Suppressor macrophage (primary cell): ENCODE data around the gene MRPS11.
"Not testable (repeated sequence)": the region's sequence is repeated elsewhere in the genome, so short reads cannot be mapped to it uniquely, and the experiment has no call there.

Experiments
- DNase-seq, 4 experiments: peaks; one replicate each; pipeline ENCODE4 v3.0.0-alpha.2; 2020 to 2022

The MRPS11 gene

DNA sequence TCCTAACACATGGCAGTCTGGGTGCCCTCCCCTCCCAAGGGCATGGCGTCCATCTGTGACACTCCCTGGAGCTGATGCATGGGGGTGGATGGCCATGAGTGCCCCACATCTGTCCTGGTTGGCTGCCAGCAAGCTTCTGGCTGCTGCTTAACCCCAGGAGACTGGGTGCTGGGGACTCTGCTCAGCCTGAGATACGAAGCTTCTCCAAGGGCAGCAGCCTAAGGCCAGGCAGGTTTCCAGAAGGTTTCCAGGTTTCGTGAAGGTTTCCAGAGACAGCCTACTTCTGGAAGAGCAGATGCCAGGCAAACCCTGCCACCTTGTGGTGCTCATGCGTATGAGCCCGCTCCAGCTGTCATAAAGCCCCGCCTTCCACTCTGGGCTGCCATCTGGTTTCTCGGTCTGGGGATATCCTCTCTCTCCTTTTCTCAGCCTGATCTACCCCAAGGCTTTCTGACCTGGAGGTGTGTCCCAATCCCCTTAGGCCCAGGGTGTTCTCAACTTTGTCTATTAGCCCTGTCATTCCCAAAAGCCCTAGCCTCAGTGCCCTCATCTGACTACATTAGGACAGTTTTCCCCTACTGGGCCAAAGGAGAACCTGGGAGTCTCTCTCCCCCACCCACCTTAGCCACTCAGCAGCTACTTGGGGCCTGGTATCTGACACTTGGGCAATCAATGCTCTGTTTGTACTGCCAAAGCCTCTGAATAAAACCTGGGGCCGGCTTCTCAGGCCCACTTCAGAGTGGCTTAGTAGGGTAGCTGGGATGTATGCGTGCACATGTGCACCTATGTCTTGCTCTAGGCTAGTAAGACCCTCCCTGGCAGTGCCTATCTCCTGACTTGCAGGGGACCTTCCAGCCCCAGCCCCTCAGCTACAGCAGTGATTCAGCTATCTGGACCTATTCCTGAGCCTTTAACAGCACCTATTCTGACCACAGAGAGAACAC lies 12.4 kb upstream of the MRPS11 start:
- DNase-seq = peak; percentile 66 to 78 (median 68)

DNA sequence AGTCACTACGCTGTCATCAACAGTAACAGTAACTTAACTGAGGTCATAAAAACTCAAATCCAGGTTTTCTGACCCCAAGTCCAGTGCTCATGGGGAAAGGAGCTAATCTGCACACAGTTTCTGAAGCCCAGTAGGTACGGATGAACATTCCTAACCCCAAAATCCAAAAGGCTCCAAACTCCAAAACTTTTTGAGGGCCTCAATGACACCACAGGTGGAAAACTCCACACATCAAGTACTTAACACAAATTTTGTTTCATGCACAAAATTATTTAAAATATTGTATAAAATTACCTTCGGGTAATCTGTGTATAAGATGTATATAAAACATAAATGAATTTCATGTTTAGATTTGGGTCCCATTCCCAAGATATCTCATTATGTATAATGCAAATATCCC lies 10.8 kb upstream of the MRPS11 start:
- no peak for DNase-seq

DNA sequence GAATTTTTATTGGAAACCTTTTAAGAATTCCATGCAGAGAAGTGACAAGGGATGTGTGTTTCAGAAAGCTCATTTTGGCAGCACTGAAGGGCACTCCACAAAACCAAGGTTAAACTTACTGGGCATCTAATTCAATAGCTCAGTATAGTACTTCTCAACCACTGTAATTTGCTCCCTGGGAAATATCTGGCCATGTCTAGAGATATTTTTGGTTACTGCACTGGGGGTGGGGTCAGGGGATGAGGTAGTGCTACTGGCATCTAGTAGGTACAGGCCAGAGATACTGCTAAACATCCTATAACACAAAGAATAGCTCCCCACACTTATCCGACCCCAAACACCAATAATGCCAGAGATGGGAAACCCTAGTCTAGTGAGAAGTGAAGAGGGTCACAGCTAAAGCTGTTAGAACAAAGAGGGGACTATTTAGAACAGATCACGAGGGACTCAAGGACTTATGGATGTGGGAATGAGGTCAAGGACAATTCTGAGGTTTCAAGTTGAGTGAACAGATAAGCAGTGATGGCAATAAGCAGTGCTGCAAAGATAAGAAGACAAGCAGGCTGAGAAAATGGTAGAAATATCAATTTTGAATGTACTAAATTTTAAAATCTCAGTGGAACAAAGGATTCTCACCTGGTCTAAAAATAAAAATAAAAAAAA lies 3.5 kb upstream of the MRPS11 start:
- DNase-seq = no peak

GRCh38 chr15:88465633-88466224 lies 1.8 kb upstream of the MRPS11 start:
- peak; percentile 25 to 60 (median 40) for DNase-seq

DNA sequence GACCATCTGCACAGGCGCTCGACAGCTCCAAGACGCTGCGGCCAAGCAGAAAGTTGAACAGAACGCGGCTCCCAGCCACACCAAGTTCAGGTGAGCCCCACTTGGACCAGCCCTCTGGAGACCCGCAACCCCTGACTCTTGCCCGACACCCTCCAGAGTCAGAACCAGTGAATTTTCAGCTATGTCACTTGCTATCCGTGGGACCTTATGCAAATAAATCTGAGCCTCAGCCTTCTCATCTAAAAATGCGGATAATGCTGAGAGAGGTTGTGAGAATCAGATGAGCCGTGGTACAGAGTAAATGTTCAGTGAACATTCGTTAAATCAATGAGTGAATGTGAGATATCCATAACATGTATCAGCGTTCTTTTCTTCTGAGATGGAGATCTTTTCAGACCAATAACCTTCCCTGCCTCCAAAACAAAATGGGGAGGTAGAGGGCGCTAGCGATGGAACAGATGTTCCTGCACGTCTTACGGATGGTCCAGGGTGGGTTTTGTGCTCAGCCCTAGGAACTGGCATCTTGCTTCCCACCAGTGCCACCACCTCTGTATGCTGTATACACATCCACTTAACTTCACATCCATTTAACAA lies 524 bp downstream of the MRPS11 start:
- DNase-seq = peak in 3 of 4 experiments; percentile 24 to 33 (median 29)

GRCh38 chr15:88468721-88469120 lies 1.2 kb downstream of the MRPS11 start:
- DNase-seq = not testable (repeated sequence)

DNA sequence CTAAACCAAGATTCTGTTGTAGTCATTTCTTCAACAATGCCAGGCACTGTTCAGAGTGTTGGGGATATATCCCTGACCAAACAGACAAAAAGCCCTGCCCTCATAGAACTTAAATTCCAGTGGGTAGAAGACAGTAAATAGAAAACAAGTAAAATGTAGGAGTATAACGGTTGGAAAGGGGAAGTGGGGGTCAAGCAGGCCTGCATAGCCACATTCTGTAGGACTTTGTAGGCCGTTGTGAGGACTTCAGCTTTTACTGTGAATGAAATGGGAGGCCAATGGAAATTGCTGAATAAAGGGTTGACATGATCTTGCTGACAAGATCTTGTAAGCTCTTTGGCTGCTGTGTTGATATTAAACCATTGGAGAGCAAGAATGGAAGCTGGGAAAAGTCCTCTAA lies 1.8 kb downstream of the MRPS11 start:
- no peak for DNase-seq

DNA sequence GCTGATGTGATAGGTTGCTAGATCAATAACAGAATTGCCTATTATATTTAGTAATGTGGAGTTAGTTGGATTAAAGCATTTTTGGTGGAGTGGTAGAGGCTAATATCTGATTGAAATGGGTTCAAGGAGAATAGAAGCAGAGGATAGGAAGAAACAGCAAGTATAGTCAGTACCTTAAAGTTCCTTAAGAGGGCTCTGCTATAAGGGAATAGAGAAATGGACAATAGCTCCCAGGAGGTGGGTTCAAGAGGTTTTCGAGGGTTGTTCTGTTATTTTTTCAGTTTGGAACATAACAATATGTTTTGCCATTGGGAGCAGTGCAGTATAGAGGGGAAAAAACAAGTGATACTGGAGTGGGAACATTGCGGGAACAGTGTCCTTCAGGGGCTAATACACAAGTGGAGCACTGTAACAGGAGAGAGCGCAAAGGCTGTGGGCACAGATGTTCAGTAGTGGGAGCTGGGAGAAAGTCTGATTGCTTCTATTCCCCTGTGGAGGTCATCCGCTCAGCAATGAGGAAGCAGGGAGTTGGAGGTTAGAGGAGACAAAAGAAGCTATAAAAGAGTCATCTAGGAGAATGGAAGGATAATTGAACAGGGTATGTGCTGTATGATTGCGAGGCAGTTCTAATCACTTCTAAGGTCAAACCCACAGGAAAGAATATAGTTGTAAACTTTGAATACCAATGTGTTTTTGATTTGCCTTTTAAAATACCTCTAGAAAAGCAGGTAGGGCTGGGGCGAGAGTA lies 3.3 kb downstream of the MRPS11 start:
- no peak for DNase-seq

GRCh38 chr15:88472225-88472624 lies 4.7 kb downstream of the MRPS11 start:
- no peak for DNase-seq

- DNase-seq = not testable (repeated sequence)
Measured at GRCh38 chr15:88473661-88474293, 6.3 kb downstream of the MRPS11 start.

- DNase-seq = peak in 3 of 4 experiments; percentile 15 to 32 (median 27)
Measured at GRCh38 chr15:88476635-88477060, 9.1 kb downstream of the MRPS11 start.

GRCh38 chr15:88477126-88477525 lies 9.6 kb downstream of the MRPS11 start:
- no peak for DNase-seq

DNA sequence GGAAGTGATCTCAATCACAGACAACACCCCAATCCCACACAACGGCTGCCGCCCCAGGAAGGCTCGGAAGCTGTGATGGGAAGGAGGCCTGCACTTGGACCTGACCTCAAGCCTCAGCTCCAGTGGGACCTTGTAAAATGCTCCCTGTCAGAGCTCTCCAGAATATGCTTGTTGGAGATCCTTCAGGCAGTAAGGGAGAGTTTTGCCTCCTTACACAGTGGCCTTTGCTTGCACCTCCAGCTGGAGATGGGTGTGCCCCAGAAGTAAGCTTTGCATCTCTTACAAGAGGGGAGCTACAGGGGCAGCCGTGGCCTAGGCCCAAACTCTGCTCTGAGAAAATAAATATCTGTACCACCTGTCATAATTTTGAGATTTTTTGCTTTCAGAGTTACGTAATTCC lies 10.4 kb downstream of the MRPS11 start:
- no peak for DNase-seq

DNA sequence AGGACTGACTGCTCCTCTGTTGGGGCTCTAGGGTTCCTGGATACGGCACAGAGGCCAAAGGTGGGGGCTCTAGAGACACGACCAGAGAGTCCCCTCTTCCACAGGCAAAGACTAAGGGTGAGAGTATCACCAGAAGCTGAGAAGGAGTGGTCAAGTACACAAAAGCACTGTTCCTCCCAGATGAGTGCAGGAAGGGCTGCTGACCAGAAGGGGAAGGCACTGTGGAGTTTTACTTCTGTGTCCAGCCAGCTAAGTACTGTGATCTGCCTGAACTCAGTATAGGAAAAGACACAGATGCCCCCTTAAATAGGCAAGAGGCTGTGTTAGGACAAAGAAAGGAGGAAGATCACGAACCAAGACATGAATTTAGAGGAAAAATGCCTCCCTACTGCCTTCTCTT lies 11.7 kb downstream of the MRPS11 start:
- no peak for DNase-seq

GRCh38 chr15:88480981-88481380 lies 13.5 kb downstream of the MRPS11 start:
- no peak for DNase-seq

GRCh38 chr15:88482263-88482662 lies 14.8 kb downstream of the MRPS11 start:
- DNase-seq = peak in 3 of 4 experiments; percentile 9 to 24 (median 24)

DNA sequence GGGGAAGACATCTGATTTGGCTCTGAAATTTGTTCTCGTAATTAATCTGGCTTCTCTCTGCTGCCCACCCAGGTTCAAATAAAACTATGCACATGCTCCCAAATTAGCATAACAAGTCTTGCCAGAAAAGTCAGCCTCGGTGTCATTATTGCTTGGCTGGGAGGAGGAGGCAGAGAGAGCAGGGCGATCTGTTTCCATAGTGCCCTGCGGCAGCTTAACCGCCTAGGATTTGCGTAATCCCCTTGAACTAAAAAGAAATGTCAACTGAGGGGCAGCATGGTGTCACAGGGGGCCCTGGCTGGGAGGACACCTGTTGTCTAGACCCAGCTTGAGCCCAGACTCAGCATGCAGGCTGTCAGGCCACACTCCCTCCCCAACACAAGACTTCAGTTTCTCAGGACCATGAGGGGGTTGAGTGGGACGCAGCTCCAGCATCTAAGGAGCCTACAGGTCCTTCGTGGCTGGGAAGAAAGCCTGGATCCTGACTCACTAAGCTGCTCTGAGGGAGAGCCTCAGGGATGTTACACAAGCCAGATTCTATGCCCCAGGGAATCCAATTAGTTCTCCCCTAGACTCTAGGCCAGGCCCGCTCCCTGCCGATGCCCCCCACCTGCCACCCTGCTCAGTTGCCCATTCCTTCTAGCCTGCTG lies 17.3 kb downstream of the MRPS11 start:
- no peak for DNase-seq

- no peak for DNase-seq
Measured at GRCh38 chr15:88487178-88487795, 19.8 kb downstream of the MRPS11 start.

- DNase-seq = no peak
Measured at GRCh38 chr15:88487796-88488523, 20.5 kb downstream of the MRPS11 start.

DNA sequence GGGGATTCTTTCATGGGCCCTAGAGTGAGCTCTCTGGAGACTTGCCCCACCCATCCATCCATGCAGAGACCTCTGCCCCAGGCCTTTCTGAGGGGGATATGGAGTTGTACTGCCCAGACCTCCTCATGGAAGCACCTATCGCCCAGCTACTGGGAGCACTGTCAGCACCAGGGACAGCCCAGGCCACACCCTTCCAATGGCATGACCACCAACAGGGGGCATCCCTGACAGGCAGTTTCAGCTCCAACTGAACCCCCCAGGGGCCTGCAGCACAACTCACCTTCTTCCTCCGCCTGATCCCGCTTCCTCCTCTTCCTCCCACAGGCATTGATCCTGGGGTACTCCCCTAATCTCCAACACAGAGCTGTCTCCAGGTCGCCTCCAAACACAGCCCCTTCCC lies 21.8 kb downstream of the MRPS11 start:
- no peak for DNase-seq
